Mesendoderm (in vitro differentiated cells): ENCODE results near the gene RPS21.

Experiments used
- DNase-seq: peaks from one replicate; pipeline ENCODE4 v3.0.0; 2013
- H2AK5ac ChIP-seq: 2 replicates; pipeline ENCODE4 v1.6.1; 2013; ENCODE audit warnings: low read length, inconsistent platforms
- H2BK120ac ChIP-seq: 2 replicates; pipeline ENCODE4 v1.6.1; 2013; ENCODE audit warnings: low read depth, mild to moderate bottlenecking, low read length, moderate library complexity, mixed read lengths
- H2BK15ac ChIP-seq: replicated peaks from 2 replicates; pipeline ENCODE4 v1.6.1; 2013; ENCODE audit warnings: low read depth, mild to moderate bottlenecking, moderate library complexity
- H2BK5ac ChIP-seq: 2 replicates; pipeline ENCODE4 v1.6.1; 2013; ENCODE audit warnings: low read length, inconsistent platforms
- H3K18ac ChIP-seq: 2 replicates; pipeline ENCODE4 v1.6.1; 2013; ENCODE audit warnings: mild to moderate bottlenecking, low read length, mixed read lengths
- H3K23ac ChIP-seq: one replicate; pipeline ENCODE4 v1.6.1; 2013; ENCODE audit warnings: low read length
- H3K27ac ChIP-seq: 2 replicates; pipeline ENCODE4 v1.5.1; 2013; ENCODE audit warnings: low read depth, mild to moderate bottlenecking, inconsistent platforms, low read length, moderate library complexity
- H3K27me3 ChIP-seq: 2 replicates; pipeline ENCODE4 v1.6.1; 2013; ENCODE audit warnings: low read length, control low read depth, mild to moderate bottlenecking, inconsistent platforms; ENCODE audit not compliant: insufficient read depth, poor library complexity
- H3K36me3 ChIP-seq: 2 replicates; pipeline ENCODE4 v1.6.1; 2013; ENCODE audit warnings: low read length, inconsistent platforms; ENCODE audit not compliant: control insufficient read depth, insufficient read depth
- H3K4ac ChIP-seq: one replicate; pipeline ENCODE4 v1.6.1; 2013; ENCODE audit warnings: low read depth, mild to moderate bottlenecking, low read length, moderate library complexity
- H3K4me1 ChIP-seq: 2 replicates; pipeline ENCODE4 v1.6.1; 2013; ENCODE audit warnings: low read depth, low read length, inconsistent platforms; ENCODE audit not compliant: control insufficient read depth
- H3K4me2 ChIP-seq: 2 replicates; pipeline ENCODE4 v1.6.1; 2013; ENCODE audit warnings: low read length
- H3K4me3 ChIP-seq: 2 replicates; pipeline ENCODE4 v1.5.1; 2013; ENCODE audit warnings: mild to moderate bottlenecking, low read length
- H3K56ac ChIP-seq: one replicate; pipeline ENCODE4 v1.6.1; 2013; ENCODE audit warnings: low read length
- H3K79me1 ChIP-seq: 2 replicates; pipeline ENCODE4 v1.6.1; 2013; ENCODE audit warnings: low read length, inconsistent platforms
- H3K79me2 ChIP-seq: 2 replicates; pipeline ENCODE4 v1.6.1; 2013; ENCODE audit warnings: mild to moderate bottlenecking, low read length; ENCODE audit not compliant: control insufficient read depth, insufficient read depth
- H3K9ac ChIP-seq: 2 replicates; pipeline ENCODE4 v1.6.1; 2013; ENCODE audit warnings: low read length, inconsistent platforms
- H4K5ac ChIP-seq: one replicate; pipeline ENCODE4 v1.6.1; 2013; ENCODE audit warnings: low read length
- H4K8ac ChIP-seq: one replicate; pipeline ENCODE4 v1.6.1; 2013; ENCODE audit warnings: low read depth, mild to moderate bottlenecking, control low read depth, low read length, moderate library complexity
- WGBS: extraction: QIAGEN DNeasy Blood & Tissue Kit; methylation state at CpG from one replicate; pipeline ENCODE4 v1.1.7; 2013; ENCODE audit warnings: low lambda C conversion rate, missing lambda C conversion rate; ENCODE audit not compliant: insufficient coverage; ENCODE audit errors: extremely low coverage; 5-methylcytosine and 5-hydroxymethylcytosine counted together

The RPS21 gene

GRCh38 chr20:62401331-62401779 is 14.5 kb downstream of the RPS21 start:
- Histone ChIP-seq H2BK120ac (no peak overlapping the region), H3K9ac (no peak overlapping the region), H3K79me2 (no peaks in the 10 kb centered on the region), H3K4me3 (no peak overlapping the region), H3K27ac (no peak overlapping the region), H2AK5ac (no peak overlapping the region), H3K18ac (no peak overlapping the region), H2BK15ac (no peak overlapping the region), H3K23ac (no peak overlapping the region), H3K36me3 (no peaks in the 10 kb centered on the region), H3K79me1 (peaks cover 2% of the 10 kb centered on the region), H2BK5ac (no peak overlapping the region), H3K4me1 (peaks cover 1% of the 10 kb centered on the region), H3K27me3 (no peaks in the 10 kb centered on the region), H3K56ac (no peak overlapping the region), H4K5ac (no peak overlapping the region), H3K4me2 (no peak overlapping the region), H3K4ac (no peak overlapping the region), H4K8ac (no peak overlapping the region)
- no CpG with 5 or more reads among the region's 21 CpGs for WGBS
- DNase-seq = peak; percentile 59

GRCh38 chr20:62402456-62403150 is 15.7 kb downstream of the RPS21 start:
- H3K4me1 ChIP-seq = peaks cover 3% of the 10 kb centered on the region
- no peak overlapping the region for H3K4ac ChIP-seq
- peaks cover 2% of the 10 kb centered on the region for H3K79me1 ChIP-seq
- H3K4me2 ChIP-seq = no peak overlapping the region
- H3K23ac ChIP-seq = no peak overlapping the region
- H2BK5ac ChIP-seq = no peak overlapping the region
- H2BK120ac ChIP-seq = no peak overlapping the region
- H4K5ac ChIP-seq = no peak overlapping the region
- H3K79me2 ChIP-seq = no peaks in the 10 kb centered on the region
- no peaks in the 10 kb centered on the region for H3K27me3 ChIP-seq
- no peak overlapping the region for H3K9ac ChIP-seq
- no peak overlapping the region for H3K56ac ChIP-seq
- H2BK15ac ChIP-seq = no peak overlapping the region
- no peak overlapping the region for H3K18ac ChIP-seq
- no peaks in the 10 kb centered on the region for H3K36me3 ChIP-seq
- no peak for DNase-seq
- H2AK5ac ChIP-seq = no peak overlapping the region
- no peak overlapping the region for H3K27ac ChIP-seq
- no peak overlapping the region for H3K4me3 ChIP-seq
- no CpG with 5 or more reads among the region's 23 CpGs for WGBS
- H4K8ac ChIP-seq = no peak overlapping the region

- no peaks in the 10 kb centered on the region for H3K36me3 ChIP-seq
- no peak overlapping the region for H2BK15ac ChIP-seq
- no peaks in the 10 kb centered on the region for H3K27me3 ChIP-seq
- no peak overlapping the region for H4K5ac ChIP-seq
- WGBS = no CpG with 5 or more reads among the region's 13 CpGs
- H3K18ac ChIP-seq = no peak overlapping the region
- H3K27ac ChIP-seq = no peak overlapping the region
- H4K8ac ChIP-seq = no peak overlapping the region
- no peak overlapping the region for H3K9ac ChIP-seq
- no peak overlapping the region for H3K4me2 ChIP-seq
- H2BK5ac ChIP-seq = no peak overlapping the region
- H2BK120ac ChIP-seq = no peak overlapping the region
- H3K79me1 ChIP-seq = peaks cover 2% of the 10 kb centered on the region
- H3K23ac ChIP-seq = no peak overlapping the region
- no peak overlapping the region for H3K56ac ChIP-seq
- DNase-seq = no peak
- H3K4ac ChIP-seq = no peak overlapping the region
- H3K4me3 ChIP-seq = no peak overlapping the region
- peaks cover 3% of the 10 kb centered on the region for H3K4me1 ChIP-seq
- H2AK5ac ChIP-seq = no peak overlapping the region
- H3K79me2 ChIP-seq = no peaks in the 10 kb centered on the region
Observed at GRCh38 chr20:62403331-62403730, 16.4 kb downstream of the RPS21 start.

- no CpG with 5 or more reads among the region's 9 CpGs for WGBS
- peaks cover 2% of the 10 kb centered on the region for H3K79me1 ChIP-seq
- no peaks in the 10 kb centered on the region for H3K27me3 ChIP-seq
Observed at GRCh38 chr20:62404112-62404665, 17.3 kb downstream of the RPS21 start.

GRCh38 chr20:62404761-62405107 is 17.8 kb downstream of the RPS21 start:
- no CpG with 5 or more reads among the region's 12 CpGs for WGBS
- Histone ChIP-seq H3K18ac (no peak overlapping the region), H3K23ac (no peak overlapping the region)

More at GRCh38 chr20:62404112-62404665, 17.3 kb downstream of the RPS21 start:
- Histone ChIP-seq H2BK120ac (no peak overlapping the region), H3K9ac (no peak overlapping the region), H2BK5ac (no peak overlapping the region), H2AK5ac (no peak overlapping the region), H3K36me3 (no peaks in the 10 kb centered on the region), H3K18ac (no peak overlapping the region), H4K8ac (no peak overlapping the region), H3K79me2 (no peaks in the 10 kb centered on the region), H3K4me3 (no peak overlapping the region), H3K4me1 (peaks cover 3% of the 10 kb centered on the region), H3K56ac (no peak overlapping the region), H3K4ac (no peak overlapping the region), H3K4me2 (no peak overlapping the region), H3K27ac (no peak overlapping the region), H4K5ac (no peak overlapping the region), H3K23ac (no peak overlapping the region), H2BK15ac (no peak overlapping the region)
- DNase-seq = no peak

More at GRCh38 chr20:62404761-62405107, 17.8 kb downstream of the RPS21 start:
- Histone ChIP-seq H4K5ac (no peak overlapping the region), H3K36me3 (no peaks in the 10 kb centered on the region), H2AK5ac (no peak overlapping the region), H3K56ac (no peak overlapping the region), H3K4me1 (peaks cover 3% of the 10 kb centered on the region), H3K9ac (no peak overlapping the region), H3K4me3 (no peak overlapping the region), H2BK5ac (no peak overlapping the region), H3K4ac (no peak overlapping the region), H2BK15ac (no peak overlapping the region), H2BK120ac (no peak overlapping the region), H3K4me2 (no peak overlapping the region), H3K79me2 (no peaks in the 10 kb centered on the region), H4K8ac (no peak overlapping the region), H3K79me1 (peaks cover 2% of the 10 kb centered on the region), H3K27ac (no peak overlapping the region), H3K27me3 (no peaks in the 10 kb centered on the region)
- no peak for DNase-seq
